BJ (cell line): ENCODE results near the gene LCN9. TPM values are rescaled to one million over a fixed set of nuclear protein-coding genes. Genes with fewer than 3 reads are reported as not detected.

ENCODE experiments used
- CTCF ChIA-PET: fragments of 350-600 bp; formaldehyde crosslinking; extraction: SDS; loops from one replicate; lab custom pipeline; 2021; ENCODE audit warnings: antibody characterized with exemption, inconsistent platforms; lab: Yijun Ruan, JAX
- POLR2A ChIA-PET: fragments of 300-600 bp; sonication (Branson Sonifier 250); formaldehyde crosslinking; extraction: SDS; loops from one replicate; lab custom pipeline; 2021; ENCODE audit warnings: antibody characterized with exemption; lab: Charles Lee
- DNase-seq: peaks from one replicate; pipeline ENCODE4 v3.0.0-alpha.2; 2011; ENCODE audit warnings: low read depth
- H3K27me3 ChIP-seq: 2 replicates; pipeline ENCODE4 v1.6.0; 2011; ENCODE audit warnings: low read length; ENCODE audit not compliant: control insufficient read depth, insufficient read depth
- H3K36me3 ChIP-seq: 2 replicates; pipeline ENCODE4 v1.5.1; 2011; ENCODE audit warnings: low read length; ENCODE audit not compliant: control insufficient read depth, insufficient read depth
- H3K4me3 ChIP-seq: 2 replicates; pipeline ENCODE4 v1.5.1; 2011; ENCODE audit warnings: low read depth, mild to moderate bottlenecking, control low read depth, low read length
- polyA plus RNA-seq: library from polyadenylated mRNA; depleted of rRNA; stranded (reverse); fragments of >200 nt; gene quantifications from 2 replicates; pipeline ENCODE4 v1.2.3, GENCODE V29; 2011
- TF ChIP-seq, protein P1 (sequence below): IDR thresholded peaks from 2 replicates; pipeline ENCODE4 v1.5.1; 2011; ENCODE audit warnings: low read depth, mild to moderate bottlenecking, control low read depth, inconsistent platforms, low read length, moderate library complexity; ENCODE audit not compliant: insufficient read depth

The LCN9 gene
- polyA plus RNA-seq, 1 experiment, result not detected

DNA sequence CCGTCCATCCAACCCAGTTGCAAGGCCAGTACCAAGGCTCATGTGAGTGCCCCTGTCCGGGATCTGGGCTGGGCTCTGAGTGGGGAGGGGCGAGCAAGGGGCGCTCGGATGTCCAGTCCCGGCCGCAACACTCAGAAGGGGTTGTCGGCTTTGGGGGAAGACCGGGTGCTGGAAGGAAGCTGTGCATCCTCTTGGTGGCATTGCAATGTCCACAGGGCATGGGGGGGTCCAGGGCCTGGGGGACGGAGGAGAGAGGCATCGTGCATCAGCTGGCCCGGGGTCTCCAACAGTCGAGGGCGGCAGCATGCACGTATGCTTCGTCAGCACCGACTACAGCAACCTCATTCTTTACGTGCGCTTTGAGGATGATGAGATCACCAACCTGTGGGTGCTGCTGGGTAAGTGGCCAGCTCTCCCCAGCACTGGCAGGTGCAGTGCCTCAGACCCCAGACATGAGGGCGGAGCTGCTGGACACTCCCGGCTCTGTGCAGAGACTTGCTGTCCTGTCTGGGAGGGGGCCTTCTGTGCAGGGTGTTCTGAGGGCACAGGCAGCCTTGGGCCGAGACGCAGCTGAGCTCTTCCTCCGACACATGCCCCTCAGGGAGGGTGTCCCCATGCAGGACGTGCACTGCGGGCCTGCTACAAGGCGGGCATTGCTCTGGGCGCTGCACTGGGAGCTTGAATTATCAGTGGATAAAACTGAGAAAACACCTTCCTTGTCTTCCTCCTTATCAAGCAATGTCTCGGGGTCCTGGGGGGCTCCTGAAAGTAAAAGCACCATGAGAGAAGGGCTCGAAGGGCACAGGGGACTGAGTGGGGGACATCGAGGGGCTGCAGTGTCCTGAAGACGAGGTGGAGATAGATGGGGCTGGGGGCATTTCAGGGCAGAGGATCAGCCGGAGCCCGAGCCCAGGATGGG, 46.2 kb upstream of the LCN9 start:
- ChIA-PET CTCF (interaction anchor here (2.4 kb wide), 1 partner anchor 14 kb away, joined by 9 read pairs; no protein-coding TSS in a partner anchor), POLR2A (no interaction called here)
- no peaks in the 10 kb centered on the region for H3K36me3 ChIP-seq
- TF ChIP-seq, protein P1, sequence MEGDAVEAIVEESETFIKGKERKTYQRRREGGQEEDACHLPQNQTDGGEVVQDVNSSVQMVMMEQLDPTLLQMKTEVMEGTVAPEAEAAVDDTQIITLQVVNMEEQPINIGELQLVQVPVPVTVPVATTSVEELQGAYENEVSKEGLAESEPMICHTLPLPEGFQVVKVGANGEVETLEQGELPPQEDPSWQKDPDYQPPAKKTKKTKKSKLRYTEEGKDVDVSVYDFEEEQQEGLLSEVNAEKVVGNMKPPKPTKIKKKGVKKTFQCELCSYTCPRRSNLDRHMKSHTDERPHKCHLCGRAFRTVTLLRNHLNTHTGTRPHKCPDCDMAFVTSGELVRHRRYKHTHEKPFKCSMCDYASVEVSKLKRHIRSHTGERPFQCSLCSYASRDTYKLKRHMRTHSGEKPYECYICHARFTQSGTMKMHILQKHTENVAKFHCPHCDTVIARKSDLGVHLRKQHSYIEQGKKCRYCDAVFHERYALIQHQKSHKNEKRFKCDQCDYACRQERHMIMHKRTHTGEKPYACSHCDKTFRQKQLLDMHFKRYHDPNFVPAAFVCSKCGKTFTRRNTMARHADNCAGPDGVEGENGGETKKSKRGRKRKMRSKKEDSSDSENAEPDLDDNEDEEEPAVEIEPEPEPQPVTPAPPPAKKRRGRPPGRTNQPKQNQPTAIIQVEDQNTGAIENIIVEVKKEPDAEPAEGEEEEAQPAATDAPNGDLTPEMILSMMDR, result no peak
- DNase-seq, result no peak
- H3K27me3 ChIP-seq, result no peaks in the 10 kb centered on the region
- no peak overlapping the region for H3K4me3 ChIP-seq

DNA sequence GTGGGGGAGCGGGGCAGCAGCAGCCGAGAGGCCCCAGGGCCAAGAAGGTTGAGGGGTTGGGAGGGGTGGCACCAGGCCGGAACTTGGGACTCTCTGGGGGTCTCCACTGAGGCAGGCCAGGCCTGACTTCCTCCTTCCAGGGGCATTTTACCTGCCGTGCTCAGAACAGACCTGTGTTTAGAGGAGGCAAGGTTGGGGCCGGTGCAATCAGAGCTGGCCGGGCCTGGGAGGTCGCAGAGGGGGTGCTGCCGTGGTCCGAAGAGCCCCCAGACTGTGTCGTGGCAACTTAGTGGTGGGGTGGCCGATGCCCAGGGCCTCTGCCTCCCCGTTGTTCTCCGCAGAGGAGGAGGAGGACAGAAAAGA, 45.6 kb upstream of the LCN9 start:
- no peak for DNase-seq
- peaks cover 1% of the 10 kb centered on the region; the same call in 1 of the 2 replicates for H3K27me3 ChIP-seq

DNA sequence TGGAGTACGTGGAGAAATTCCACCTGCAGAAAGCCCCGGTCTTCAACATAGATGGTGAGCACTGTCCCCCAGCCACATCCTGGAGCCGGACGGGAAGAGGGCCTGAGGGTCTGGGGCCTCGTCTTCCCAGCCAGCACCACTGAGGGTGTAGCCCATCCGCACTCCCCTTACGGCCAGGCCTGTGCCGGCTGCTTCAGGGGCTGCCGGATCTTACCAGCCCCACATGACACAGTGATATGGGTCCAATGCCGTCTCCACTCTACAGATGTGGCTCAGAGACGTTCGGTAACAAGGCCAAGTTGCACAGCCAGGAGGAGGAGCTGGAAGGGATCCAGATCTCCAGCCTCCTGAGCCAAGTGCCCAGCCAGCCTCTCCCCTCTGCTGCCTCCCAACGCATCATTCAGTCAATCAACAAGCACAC, 45.1 kb upstream of the LCN9 start:
- no peaks in the 10 kb centered on the region for H3K36me3 ChIP-seq
- ChIA-PET POLR2A (no interaction called here), CTCF (no interaction called here)
- no peak overlapping the region for H3K4me3 ChIP-seq
- DNase-seq, result no peak
- TF ChIP-seq, protein P1, result no peak
- peaks cover 1% of the 10 kb centered on the region; the same call in 1 of the 2 replicates for H3K27me3 ChIP-seq

More for the DNA sequence above, 45.6 kb upstream of the LCN9 start:
- POLR2A ChIA-PET, result no interaction called here
- TF ChIP-seq, protein P1, result no peak
- CTCF ChIA-PET, result no interaction called here
- Histone ChIP-seq H3K36me3 (no peaks in the 10 kb centered on the region), H3K4me3 (no peak overlapping the region)

DNA sequence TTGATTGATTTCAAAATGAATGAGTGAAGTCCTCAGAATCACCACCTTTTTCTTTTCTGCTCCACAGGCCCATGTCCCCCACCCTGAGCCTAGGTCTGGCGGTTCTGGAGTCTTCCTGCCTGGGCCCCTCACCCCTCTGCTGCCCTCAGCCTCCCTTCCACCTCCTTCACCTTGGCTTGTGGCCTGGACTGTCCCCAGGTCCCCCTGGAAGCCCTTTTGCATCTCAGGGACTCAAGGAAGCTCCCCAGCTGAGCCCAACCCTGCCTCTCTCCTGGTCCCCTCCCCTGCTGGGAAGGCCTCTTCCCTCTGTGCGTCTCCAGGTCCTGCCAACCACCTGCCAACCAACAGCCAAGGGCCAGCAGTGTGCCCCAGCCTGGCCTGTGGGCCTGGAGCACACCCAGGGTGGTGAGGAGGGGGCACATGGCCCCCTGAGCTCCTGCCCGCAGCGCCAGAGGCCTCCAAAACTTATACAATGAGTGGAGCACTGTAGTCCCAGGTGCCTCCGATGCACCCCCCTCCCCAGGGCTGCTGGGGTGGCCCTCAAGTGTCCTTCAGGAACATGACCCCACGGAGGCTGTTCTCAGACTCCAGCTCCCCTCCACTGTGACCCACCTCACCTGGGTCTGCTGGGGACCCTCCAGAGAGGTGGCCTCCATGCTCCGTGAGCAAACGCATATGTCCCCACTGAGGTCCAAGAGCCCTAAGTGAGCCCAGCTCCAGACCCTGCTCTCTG, 44.1 kb upstream of the LCN9 start:
- POLR2A ChIA-PET, result no interaction called here
- TF ChIP-seq, protein P1, result no peak
- DNase-seq, result no peak
- H3K36me3 ChIP-seq, result no peaks in the 10 kb centered on the region
- CTCF ChIA-PET, result interaction anchor here (0.6 kb wide), 1 partner anchor 15 kb away, joined by 4 read pairs; no protein-coding TSS in a partner anchor
- no peak overlapping the region for H3K4me3 ChIP-seq
- H3K27me3 ChIP-seq, result peaks cover 1% of the 10 kb centered on the region; the same call in 1 of the 2 replicates

DNA sequence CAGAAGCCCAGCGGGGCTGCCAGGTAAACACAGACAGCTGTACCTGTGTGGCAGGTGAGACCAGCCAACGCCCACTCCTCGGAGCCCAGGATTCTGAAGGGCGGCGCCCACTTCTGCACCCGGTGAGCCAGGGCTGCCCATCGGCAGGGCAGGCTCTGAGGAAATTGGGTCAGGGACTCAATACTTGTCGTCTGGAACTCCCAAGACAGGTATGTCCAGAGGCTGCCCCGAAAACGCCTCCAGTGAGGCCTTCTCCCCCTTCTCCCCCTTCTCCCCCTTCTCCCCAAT, 43.6 kb upstream of the LCN9 start:
- CTCF ChIA-PET, result interaction anchor here (0.6 kb wide), 1 partner anchor 16 kb away, joined by 4 read pairs; no protein-coding TSS in a partner anchor

More for the DNA sequence above, 43.6 kb upstream of the LCN9 start:
- Histone ChIP-seq H3K4me3 (no peak overlapping the region), H3K27me3 (peaks cover 1% of the 10 kb centered on the region; the same call in 1 of the 2 replicates), H3K36me3 (no peaks in the 10 kb centered on the region)
- TF ChIP-seq, protein P1, result no peak
- DNase-seq, result no peak
- POLR2A ChIA-PET, result no interaction called here
